Lung (tissue), 12 donors: ENCODE results near the gene RNF214. TPM values are rescaled to one million over a fixed set of nuclear protein-coding genes. Genes with fewer than 3 reads are reported as not detected.

Experiments
- ATAC-seq: fragments of 200-7000 bp; cut with Tn5 transposase; one replicate; pipeline ENCODE4 v1.9.1; 2020; ENCODE audit warnings: moderate number of reproducible peaks; ENCODE audit not compliant: insufficient read depth, low FRiP score
- DNase-seq, 3 donors: peaks; one replicate each; pipeline ENCODE4 v3.0.0-alpha.2; 2013 to 2017
- H3K27ac ChIP-seq, 2 donors: one replicate each; pipeline ENCODE4 v1.5.1; 2013; ENCODE audit warnings: mild to moderate bottlenecking in 2 of 2, moderate library complexity in 2 of 2, control low read depth in 1 of 2, inconsistent platforms in 1 of 2, low read depth in 1 of 2, low read length in 1 of 2
- H3K27me3 ChIP-seq, 3 donors: one replicate each; pipeline ENCODE4 v1.5.1; 2013; ENCODE audit warnings: low read length in 2 of 3; ENCODE audit not compliant: control insufficient read depth in 3 of 3, insufficient read depth in 3 of 3
- H3K36me3 ChIP-seq, 4 donors: one replicate each; pipeline ENCODE4 v1.5.1; 2013; ENCODE audit warnings: low read length in 4 of 4, mild to moderate bottlenecking in 1 of 4, moderate library complexity in 1 of 4; ENCODE audit not compliant: control insufficient read depth in 4 of 4, insufficient read depth in 4 of 4
- H3K4me1 ChIP-seq, 5 donors: one replicate each; pipeline ENCODE4 v1.5.1; 2013; ENCODE audit warnings: low read length in 5 of 5, mild to moderate bottlenecking in 2 of 5, moderate library complexity in 1 of 5; ENCODE audit not compliant: control insufficient read depth in 5 of 5, insufficient read depth in 5 of 5
- H3K4me3 ChIP-seq: one replicate; pipeline ENCODE4 v1.5.1; 2013; ENCODE audit warnings: mild to moderate bottlenecking, control low read depth, moderate library complexity
- H3K9ac ChIP-seq, 2 donors: one replicate each; pipeline ENCODE4 v1.5.1; 2013; ENCODE audit warnings: low read length in 2 of 2, control low read depth in 1 of 2; ENCODE audit not compliant: insufficient read depth in 1 of 2
- H3K9me3 ChIP-seq, 4 donors: one replicate each; pipeline ENCODE4 v1.5.1; 2013; ENCODE audit warnings: low read length in 3 of 4, mild to moderate bottlenecking in 1 of 4, moderate library complexity in 1 of 4; ENCODE audit not compliant: control insufficient read depth in 4 of 4, insufficient read depth in 3 of 4
- WGBS, 2 donors: extraction: QIAGEN DNeasy Blood & Tissue Kit; methylation state at CpG; one replicate each; pipeline ENCODE4 v1.1.7; 2013; 5-methylcytosine and 5-hydroxymethylcytosine counted together
- polyA plus RNA-seq, 2 donors: library from polyadenylated mRNA; stranded (reverse); fragments of 200-250 nt; gene quantifications; one replicate each; pipeline ENCODE4 v1.2.1, GENCODE V29; 2013
- total RNA-seq, 2 donors: library from RNA; depleted of rRNA in 1 of 2; stranded (reverse); fragments of >200 nt in 1 of 2; gene quantifications; one replicate each; pipeline ENCODE4 v1.2.1, GENCODE V29; 2014 to 2021
- TF ChIP-seq, protein P1 (sequence below): IDR thresholded peaks from 2 replicates; pipeline ENCODE4 v1.5.1; 2012; ENCODE audit warnings: mild to moderate bottlenecking; ENCODE audit errors: control extremely low read depth, extremely low read depth
- donor health status: control.
- donor health status: control.
- donor health status: Bipolar disorder and iron deficiency.
- donor health status: healthy.
- donor health status: DM: yes; HTN: yes; CAD: no.

RNF214 gene
- total and polyA plus RNA-seq, 4 donors, result 8.6 to 19.8 (median 14.6) TPM

DNA sequence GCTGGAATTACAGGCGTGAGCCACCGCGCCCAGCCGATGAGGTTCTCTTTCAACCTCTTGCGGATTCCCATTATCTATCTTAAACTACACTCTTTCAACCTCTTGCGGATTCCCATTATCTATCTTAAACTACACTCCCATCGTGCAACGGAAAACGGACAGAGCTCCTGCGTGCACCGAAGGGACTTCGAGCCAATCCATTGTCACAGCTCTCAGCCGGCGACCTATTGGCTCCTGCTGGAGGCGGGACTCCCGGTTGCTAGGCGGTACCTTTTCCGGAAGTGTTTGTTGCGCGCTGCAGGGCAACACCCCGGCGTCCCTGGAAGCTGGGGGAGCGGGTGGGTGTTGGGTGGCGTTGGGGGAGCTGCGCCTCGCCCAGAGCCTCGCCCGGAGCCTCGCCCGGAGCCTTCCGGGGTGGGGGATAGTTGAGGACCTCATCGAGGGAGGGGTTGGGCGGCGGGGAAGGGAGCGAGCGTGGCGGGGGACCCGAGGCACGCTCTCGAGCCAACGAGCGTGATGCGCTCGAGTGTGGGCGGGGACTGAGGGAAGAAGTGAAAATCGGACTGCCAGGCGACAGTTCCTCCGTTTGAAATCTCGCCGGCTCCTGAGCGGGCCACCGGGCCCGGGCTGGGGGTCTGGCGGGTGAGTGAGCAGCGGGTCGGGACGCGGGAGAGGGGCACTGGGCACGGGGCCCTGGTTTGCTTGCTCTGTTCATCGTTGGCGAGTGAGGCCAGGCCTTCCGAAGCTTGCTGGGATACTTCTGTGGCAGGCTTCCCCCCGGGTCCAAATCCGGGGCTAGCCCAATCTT, 95.3 kb downstream of the RNF214 start, which contains the start of gene CEP164:
TSS of gene CEP164 (plus strand) at position 288 of the 808 bp plus-strand sequence. CDS start 10,733 bp downstream, outside the sequence.
- H3K4me3 ChIP-seq, result peak within 1 kb of the TSS; percentile 62
- H3K9ac ChIP-seq, result peak within 1 kb of the TSS; percentile 69 to 73
- peaks cover 5 to 9% (median 8%) of the 10 kb centered on the region in 5 donors for H3K4me1 ChIP-seq
- peak; percentile 97 to 98 (median 98) for DNase-seq
- H3K27me3 ChIP-seq, result no peaks in the 10 kb centered on the region
- H3K36me3 ChIP-seq, result no peaks in the 10 kb centered on the region
- 0 to 1% methylated on average over 63 to 64 of the region's 64 CpGs for WGBS, 2 donors
- ATAC-seq, result peak; percentile 96
- TF ChIP-seq, protein P1, sequence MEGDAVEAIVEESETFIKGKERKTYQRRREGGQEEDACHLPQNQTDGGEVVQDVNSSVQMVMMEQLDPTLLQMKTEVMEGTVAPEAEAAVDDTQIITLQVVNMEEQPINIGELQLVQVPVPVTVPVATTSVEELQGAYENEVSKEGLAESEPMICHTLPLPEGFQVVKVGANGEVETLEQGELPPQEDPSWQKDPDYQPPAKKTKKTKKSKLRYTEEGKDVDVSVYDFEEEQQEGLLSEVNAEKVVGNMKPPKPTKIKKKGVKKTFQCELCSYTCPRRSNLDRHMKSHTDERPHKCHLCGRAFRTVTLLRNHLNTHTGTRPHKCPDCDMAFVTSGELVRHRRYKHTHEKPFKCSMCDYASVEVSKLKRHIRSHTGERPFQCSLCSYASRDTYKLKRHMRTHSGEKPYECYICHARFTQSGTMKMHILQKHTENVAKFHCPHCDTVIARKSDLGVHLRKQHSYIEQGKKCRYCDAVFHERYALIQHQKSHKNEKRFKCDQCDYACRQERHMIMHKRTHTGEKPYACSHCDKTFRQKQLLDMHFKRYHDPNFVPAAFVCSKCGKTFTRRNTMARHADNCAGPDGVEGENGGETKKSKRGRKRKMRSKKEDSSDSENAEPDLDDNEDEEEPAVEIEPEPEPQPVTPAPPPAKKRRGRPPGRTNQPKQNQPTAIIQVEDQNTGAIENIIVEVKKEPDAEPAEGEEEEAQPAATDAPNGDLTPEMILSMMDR, result no peak
- no peaks in the 10 kb centered on the region for H3K9me3 ChIP-seq
- peak within 1 kb of the TSS; percentile 93 to 94 for H3K27ac ChIP-seq

DNA sequence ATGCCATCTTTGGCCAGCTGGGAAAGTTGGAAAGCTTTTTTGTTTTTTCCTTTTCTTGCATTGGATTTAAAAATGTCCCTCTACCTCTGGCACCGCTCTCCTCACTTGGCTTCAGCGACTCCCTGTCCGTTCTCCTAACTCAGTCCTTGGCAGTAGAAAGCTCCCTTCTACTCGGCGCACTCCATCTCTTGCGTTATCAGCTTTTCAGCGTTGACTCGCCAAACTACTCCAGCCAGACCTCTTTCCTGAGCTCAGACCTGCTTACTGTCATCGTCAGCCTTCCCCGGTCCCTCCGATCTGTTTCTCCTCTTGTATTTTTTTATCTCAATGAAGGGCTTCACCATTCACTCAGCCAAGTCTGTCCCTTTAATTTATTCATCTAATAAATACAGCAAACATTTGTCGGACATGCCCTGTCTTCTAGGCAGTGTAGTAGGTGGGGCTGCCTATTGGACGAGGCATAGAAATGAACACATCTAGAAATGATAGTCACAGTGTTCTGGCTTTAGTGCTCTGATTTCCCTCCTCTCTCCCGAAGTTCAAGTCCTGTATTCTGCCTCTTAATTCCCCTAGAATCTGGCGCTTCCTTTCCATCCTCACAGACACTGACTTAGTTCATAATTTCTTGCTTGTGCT, 96.0 kb downstream of the RNF214 start:
- no peaks in the 10 kb centered on the region for H3K27me3 ChIP-seq
- H3K9me3 ChIP-seq, result no peaks in the 10 kb centered on the region
- DNase-seq, result no peak
- H3K36me3 ChIP-seq, result no peaks in the 10 kb centered on the region
- H3K4me1 ChIP-seq, result peaks cover 6 to 9% (median 8%) of the 10 kb centered on the region in 5 donors
- H3K4me3 ChIP-seq, result peak overlapping the region; percentile 62
- H3K9ac ChIP-seq, result peak overlapping the region; percentile 69 to 73
- peak; percentile 9 for ATAC-seq
- 8 to 16% methylated on average over 15 of the region's 15 CpGs for WGBS, 2 donors
- peak overlapping the region; percentile 93 to 94 for H3K27ac ChIP-seq
- TF ChIP-seq, protein P1, result no peak

DNA sequence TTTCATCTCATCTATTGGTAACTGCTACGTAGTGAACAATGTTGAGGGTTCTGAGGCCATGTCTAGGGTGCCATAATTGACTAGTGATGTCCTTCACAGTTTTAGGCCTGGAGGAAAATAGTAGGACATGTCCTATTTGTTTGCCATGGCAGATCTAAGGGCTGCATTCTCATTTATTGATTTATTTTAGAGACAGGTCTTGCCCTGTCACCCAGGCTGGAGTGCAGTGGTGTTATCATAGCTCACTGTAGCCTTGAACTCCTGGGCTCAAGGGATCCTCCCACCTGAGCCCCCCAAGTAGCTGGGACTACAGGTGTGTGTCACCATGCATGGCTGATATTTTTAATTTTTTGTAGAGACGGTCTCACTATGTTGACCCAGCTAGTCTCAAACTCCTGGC, 100.4 kb downstream of the RNF214 start:
- TF ChIP-seq, protein P1, result no peak
- no peak overlapping the region for H3K27ac ChIP-seq
- H3K27me3 ChIP-seq, result no peaks in the 10 kb centered on the region
- H3K36me3 ChIP-seq, result peaks cover 0 to 5% (median 2%) of the 10 kb centered on the region in 4 donors
- 71 to 74% methylated on average over 2 of the region's 2 CpGs for WGBS, 2 donors
- DNase-seq (no peak), ATAC-seq (no peak)
- H3K4me3 ChIP-seq, result no peak overlapping the region
- peaks cover 6 to 9% (median 8%) of the 10 kb centered on the region in 5 donors for H3K4me1 ChIP-seq
- no peak overlapping the region for H3K9ac ChIP-seq
- H3K9me3 ChIP-seq, result no peaks in the 10 kb centered on the region
